DND-41 (cell line): ENCODE results near the gene CSNK1E.

ENCODE experiments used
- EZH2 ChIP-seq: IDR thresholded peaks from 3 replicates; pipeline ENCODE4 v1.6.1; 2012; ENCODE audit warnings: borderline replicate concordance, low read depth, mild to moderate bottlenecking, moderate library complexity, low read length, inconsistent platforms; ENCODE audit not compliant: severe bottlenecking
- TF ChIP-seq, protein P1 (sequence below): IDR thresholded peaks from 2 replicates; pipeline ENCODE4 v1.5.1; 2012; ENCODE audit warnings: borderline replicate concordance, low read length, moderate library complexity, mild to moderate bottlenecking; ENCODE audit not compliant: poor library complexity, severe bottlenecking; ENCODE audit errors: extremely low read depth

DNA sequence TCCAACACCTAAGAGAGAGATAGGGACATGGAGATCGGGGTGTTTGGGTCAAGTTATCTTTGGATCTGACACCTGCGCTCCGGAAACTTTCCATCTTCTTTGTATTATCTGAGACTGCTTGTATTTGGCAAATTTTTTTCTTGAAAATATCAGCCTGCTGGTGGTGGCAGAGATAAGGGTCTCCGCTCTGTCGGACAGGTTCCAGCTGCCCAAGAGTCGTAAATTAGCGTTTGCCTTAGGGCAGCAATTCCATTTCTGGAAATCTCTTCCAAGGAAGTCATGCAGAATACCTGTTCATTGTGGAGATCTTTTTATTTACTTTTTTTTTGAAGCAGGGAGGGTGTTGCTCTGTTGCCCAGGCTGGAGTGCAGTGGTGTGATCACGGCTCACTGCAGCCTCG is 19.5 kb upstream of the CSNK1E start:
- TF ChIP-seq, protein P1, sequence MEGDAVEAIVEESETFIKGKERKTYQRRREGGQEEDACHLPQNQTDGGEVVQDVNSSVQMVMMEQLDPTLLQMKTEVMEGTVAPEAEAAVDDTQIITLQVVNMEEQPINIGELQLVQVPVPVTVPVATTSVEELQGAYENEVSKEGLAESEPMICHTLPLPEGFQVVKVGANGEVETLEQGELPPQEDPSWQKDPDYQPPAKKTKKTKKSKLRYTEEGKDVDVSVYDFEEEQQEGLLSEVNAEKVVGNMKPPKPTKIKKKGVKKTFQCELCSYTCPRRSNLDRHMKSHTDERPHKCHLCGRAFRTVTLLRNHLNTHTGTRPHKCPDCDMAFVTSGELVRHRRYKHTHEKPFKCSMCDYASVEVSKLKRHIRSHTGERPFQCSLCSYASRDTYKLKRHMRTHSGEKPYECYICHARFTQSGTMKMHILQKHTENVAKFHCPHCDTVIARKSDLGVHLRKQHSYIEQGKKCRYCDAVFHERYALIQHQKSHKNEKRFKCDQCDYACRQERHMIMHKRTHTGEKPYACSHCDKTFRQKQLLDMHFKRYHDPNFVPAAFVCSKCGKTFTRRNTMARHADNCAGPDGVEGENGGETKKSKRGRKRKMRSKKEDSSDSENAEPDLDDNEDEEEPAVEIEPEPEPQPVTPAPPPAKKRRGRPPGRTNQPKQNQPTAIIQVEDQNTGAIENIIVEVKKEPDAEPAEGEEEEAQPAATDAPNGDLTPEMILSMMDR: no peak
- no peak for TF ChIP-seq EZH2
